ENCODE data around the gene TUBB2B. TPM values are rescaled to one million over a fixed set of nuclear protein-coding genes. Genes with fewer than 3 reads are reported as not detected.

TUBB2B gene
- total RNA-seq, 5 donors from 2014 or later (not counting 1 experiment from before 2014, with no cell fraction given): 0.46 to 1.2 (median 0.87) TPM; not detected in 1

DNA sequence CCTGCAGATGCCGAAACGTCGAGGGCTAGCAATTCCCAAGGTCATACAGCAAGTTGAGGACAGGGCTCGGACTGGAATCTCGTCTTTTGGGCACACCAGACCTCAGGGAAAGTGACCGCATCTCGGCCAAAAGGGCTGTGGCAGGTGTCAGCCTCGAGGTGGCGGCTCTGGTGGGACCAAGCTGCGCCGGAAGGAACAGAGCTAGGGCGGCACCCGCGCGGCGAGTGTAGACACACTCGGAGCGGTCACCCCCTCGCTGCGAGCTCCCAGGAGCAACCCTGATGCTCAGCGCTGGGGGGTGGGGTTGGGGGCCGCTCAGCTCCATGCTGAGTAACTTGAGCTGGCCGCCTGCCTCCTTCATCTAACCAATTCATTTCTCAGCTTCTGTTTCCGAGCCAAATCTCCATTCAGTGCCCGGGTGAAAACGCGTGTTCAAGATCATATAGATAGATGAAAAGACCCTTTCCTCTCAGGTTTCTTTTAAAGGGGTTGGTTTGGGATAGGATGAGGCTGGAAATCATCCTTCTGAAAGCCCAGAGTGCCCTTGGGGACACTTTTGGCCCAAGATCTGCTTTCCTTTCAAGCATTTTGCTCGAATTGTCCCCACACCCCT is 2.2 kb upstream of the TUBB2B start:
- Mint-ChIP-seq H3K9me3 (no peaks in the 10 kb centered on the region), H3K4me3 (peak overlapping the region; percentile 75 to 81 (median 77)), H3K27me3 (peaks cover 71 to 81% of the 10 kb centered on the region in 2 donors), H3K36me3 (no peaks in the 10 kb centered on the region), H3K4me1 (peaks cover 51 to 55% (median 55%) of the 10 kb centered on the region in 3 donors), H3K27ac (no peak overlapping the region)
- H3K27me3 ChIP-seq (replicated peaks in 1 of 2; ENCODE audit: control insufficient read depth in 2 of 2, extremely low read depth in 1 of 2, insufficient read depth in 2 of 2, low read length in 1 of 2): peaks cover 33 to 67% of the 10 kb centered on the region in 2 experiments
- H3K27ac ChIP-seq (ENCODE audit: low read length): no peak overlapping the region
- H3K9me3 ChIP-seq: no peaks in the 10 kb centered on the region
- ATAC-seq (replicated peaks in 1 of 4) (peak; percentile 39 to 59 (median 54)), DNase-seq (peak in 7 of 35 experiments; percentile 20 to 48 (median 30))
- H3K4me1 ChIP-seq (ENCODE audit: control insufficient read depth in 1 of 2, extremely low read depth in 1 of 2, insufficient read depth in 2 of 2, low read length in 2 of 2): peaks cover 18 to 52% of the 10 kb centered on the region in 2 experiments
- no peaks in the 10 kb centered on the region for H3K36me3 ChIP-seq (ENCODE audit: control insufficient read depth in 2 of 2, extremely low read depth in 1 of 2, insufficient read depth in 1 of 2, low read length in 1 of 2)
- ChIA-PET POLR2A (interaction anchor here in 1 of 2 donors (0.6 kb wide), 1 partner anchor 230 kb away, joined by 3 read pairs; the partner anchor contains the start of gene NQO2), CTCF (interaction anchor here in 1 of 2 donors (0.6 to 0.7 kb wide), 2 partner anchors 22 to 105 kb away, joined by 3 read pairs; no protein-coding TSS in a partner anchor)
- peak overlapping the region; percentile 37 to 62 for H3K4me3 ChIP-seq (ENCODE audit: control insufficient read depth in 1 of 2, extremely low read depth in 1 of 2, low read length in 1 of 2)
- 6% methylated on average over 18 of the region's 28 CpGs for WGBS (ENCODE audit: insufficient coverage)

DNA sequence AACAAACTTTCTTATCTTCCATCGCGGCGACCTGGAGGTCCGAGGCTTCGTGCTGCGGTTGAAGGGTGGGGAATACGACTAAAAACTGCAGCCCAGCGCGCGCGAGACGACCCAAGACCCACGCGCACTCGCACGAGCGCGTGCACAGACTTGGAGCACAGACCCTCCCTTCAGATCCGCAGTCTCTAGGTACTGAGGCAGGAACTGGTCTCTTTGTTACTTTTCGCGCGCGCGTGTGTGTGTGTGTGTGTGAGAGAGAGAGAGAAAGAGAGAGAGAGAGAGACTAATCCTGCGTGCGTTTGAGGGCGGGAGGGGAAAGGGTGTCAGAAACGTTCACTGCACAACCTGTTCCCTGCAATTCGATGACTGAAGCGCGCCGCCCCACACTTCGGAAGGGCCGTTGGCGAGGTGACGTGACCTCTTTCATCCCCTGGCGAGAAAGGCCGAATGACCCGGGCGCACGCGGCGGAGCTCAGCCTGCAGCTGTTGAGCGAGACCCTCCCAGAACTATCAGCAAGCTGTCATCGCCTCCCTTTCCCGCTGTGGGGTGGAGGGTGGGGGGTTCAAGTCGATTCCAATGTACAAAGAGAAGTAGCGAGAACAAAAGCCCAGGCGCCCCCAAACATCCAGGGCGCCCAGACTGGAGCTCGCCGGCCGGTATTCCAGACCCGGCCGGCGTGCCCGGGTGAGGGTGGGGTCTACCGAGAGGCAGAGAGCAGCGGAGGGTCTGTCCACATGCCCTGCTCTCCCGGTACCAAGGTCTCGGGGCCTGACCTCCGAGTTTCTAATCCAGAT is 1.5 kb upstream of the TUBB2B start:
- Histone ChIP-seq H3K27ac (ENCODE audit: low read length) (no peak overlapping the region), H3K27me3 (replicated peaks in 1 of 2; ENCODE audit: control insufficient read depth in 2 of 2, extremely low read depth in 1 of 2, insufficient read depth in 2 of 2, low read length in 1 of 2) (peaks cover 28 to 65% of the 10 kb centered on the region in 2 experiments), H3K4me3 (ENCODE audit: control insufficient read depth in 1 of 2, extremely low read depth in 1 of 2, low read length in 1 of 2) (peak overlapping the region; percentile 37 to 62), H3K9me3 (no peaks in the 10 kb centered on the region), H3K4me1 (ENCODE audit: control insufficient read depth in 1 of 2, extremely low read depth in 1 of 2, insufficient read depth in 2 of 2, low read length in 2 of 2) (peaks cover 18 to 52% of the 10 kb centered on the region in 2 experiments), H3K36me3 (ENCODE audit: control insufficient read depth in 2 of 2, extremely low read depth in 1 of 2, insufficient read depth in 1 of 2, low read length in 1 of 2) (no peaks in the 10 kb centered on the region)
- POLR2A ChIA-PET: no interaction called here
- CTCF ChIA-PET: interaction anchor here in 1 of 2 donors (0.6 kb wide), 1 partner anchor 105 kb away, joined by 3 read pairs; no protein-coding TSS in a partner anchor
- Mint-ChIP-seq H3K4me3 (peak overlapping the region; percentile 75 to 81 (median 77)), H3K27ac (peak overlapping the region in 1 of 2 donors; percentile 75), H3K36me3 (no peaks in the 10 kb centered on the region), H3K4me1 (peaks cover 51 to 55% (median 55%) of the 10 kb centered on the region in 3 donors), H3K27me3 (peaks cover 69 to 79% of the 10 kb centered on the region in 2 donors), H3K9me3 (no peaks in the 10 kb centered on the region)
- peak; percentile 24 to 60 (median 48) for ATAC-seq (replicated peaks in 1 of 4)
- 3% methylated on average over 34 of the region's 62 CpGs for WGBS (ENCODE audit: insufficient coverage)
- peak in 29 of 35 experiments; percentile 25 to 53 (median 45) for DNase-seq

DNA sequence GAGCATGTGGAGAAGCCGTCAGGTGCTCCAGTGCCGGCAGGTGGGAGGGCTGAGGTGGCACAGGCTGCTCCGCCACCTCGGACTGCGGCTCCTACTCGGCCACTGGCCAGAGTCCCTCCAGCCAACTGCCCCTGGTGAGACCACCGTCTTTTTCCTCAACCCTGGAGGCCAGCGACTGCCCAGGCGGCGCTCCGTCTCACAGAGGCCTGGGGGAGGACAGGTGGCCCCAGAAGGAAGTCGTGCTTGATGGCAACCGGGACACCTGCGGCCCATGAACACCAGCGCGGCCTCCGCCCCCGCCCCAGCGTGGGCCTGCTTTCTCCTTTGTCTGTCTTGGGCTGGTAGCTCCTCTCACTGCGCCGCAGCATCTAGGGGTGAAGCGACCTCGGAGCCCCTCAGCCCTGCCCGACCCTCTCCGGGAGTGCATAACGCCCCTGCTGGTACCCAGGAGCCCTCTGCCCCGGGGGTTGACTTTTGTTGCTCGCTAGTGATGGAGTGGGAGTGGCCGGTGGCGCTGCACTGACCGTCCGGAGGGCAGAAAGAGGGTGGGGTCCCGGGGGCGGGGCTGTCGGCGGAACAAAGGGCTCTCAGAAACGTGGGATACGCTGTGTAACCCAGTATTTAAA is 706 bp upstream of the TUBB2B start:
- peak in 6 of 35 experiments; percentile 17 to 40 (median 26) for DNase-seq
- 4% methylated on average over 28 of the region's 38 CpGs for WGBS (ENCODE audit: insufficient coverage)
- peak overlapping the region; percentile 63 to 77 (median 70) for H3K4me3 Mint-ChIP-seq
- no peak overlapping the region for H3K27ac Mint-ChIP-seq
- Histone ChIP-seq H3K9me3 (no peaks in the 10 kb centered on the region), H3K27ac (ENCODE audit: low read length) (no peak overlapping the region), H3K4me3 (ENCODE audit: control insufficient read depth in 1 of 2, extremely low read depth in 1 of 2, low read length in 1 of 2) (peak overlapping the region; percentile 10 to 62), H3K36me3 (ENCODE audit: control insufficient read depth in 2 of 2, extremely low read depth in 1 of 2, insufficient read depth in 1 of 2, low read length in 1 of 2) (no peaks in the 10 kb centered on the region), H3K4me1 (ENCODE audit: control insufficient read depth in 1 of 2, extremely low read depth in 1 of 2, insufficient read depth in 2 of 2, low read length in 2 of 2) (peaks cover 18 to 52% of the 10 kb centered on the region in 2 experiments), H3K27me3 (replicated peaks in 1 of 2; ENCODE audit: control insufficient read depth in 2 of 2, extremely low read depth in 1 of 2, insufficient read depth in 2 of 2, low read length in 1 of 2) (peaks cover 25 to 63% of the 10 kb centered on the region in 2 experiments)
- H3K36me3 Mint-ChIP-seq: no peaks in the 10 kb centered on the region
- H3K4me1 Mint-ChIP-seq: peaks cover 51 to 55% (median 55%) of the 10 kb centered on the region in 3 donors
- ChIA-PET POLR2A (no interaction called here), CTCF (no interaction called here)
- peak; percentile 33 to 43 (median 38) for ATAC-seq (replicated peaks in 1 of 4)
- no peaks in the 10 kb centered on the region for H3K9me3 Mint-ChIP-seq
- peaks cover 64 to 72% of the 10 kb centered on the region in 2 donors for H3K27me3 Mint-ChIP-seq

DNA sequence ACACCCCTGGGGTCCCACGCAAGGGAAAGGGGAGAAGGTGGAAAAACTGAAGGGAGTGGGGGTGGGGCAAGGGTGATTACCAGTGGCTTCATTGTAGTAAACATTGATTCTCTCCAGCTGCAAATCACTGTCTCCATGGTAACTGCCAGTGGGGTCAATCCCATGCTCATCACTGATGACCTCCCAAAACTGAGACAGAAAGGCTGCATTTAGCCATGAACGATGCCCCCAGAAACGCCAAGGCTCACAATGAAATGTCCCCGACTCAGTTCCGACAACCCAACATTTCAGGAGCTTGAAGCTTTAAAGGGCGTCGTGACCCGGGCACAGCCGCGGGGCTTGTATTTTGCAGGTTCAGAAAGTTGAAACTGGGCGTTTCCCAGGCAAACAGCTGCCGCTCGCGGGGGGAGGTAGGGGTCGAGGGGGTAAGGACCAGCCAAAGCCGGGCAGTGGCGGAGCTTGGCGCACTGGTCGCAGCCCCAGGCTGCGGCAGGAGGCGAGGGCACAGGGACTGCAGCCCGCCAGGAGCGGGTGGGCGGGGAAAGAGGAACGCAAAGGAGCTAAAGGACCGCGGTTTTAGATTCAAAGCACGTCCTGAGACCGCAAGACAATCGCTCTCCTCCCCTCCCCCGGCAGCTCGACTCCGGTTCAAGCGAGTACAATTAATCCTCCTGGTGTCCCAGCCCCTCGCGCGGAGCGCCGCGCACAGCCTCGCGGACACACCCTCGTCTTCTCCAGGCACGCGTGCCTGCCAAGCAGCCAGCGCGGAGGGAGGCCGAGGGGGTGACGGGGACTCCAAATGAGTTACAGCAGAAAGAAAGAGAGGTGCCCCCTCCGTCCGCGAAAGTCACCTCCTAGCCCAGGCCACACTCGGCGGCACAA is 731 bp downstream of the TUBB2B start:
- no peaks in the 10 kb centered on the region for H3K36me3 ChIP-seq (ENCODE audit: control insufficient read depth in 2 of 2, extremely low read depth in 1 of 2, insufficient read depth in 1 of 2, low read length in 1 of 2)
- ChIA-PET CTCF (interaction anchor here in 1 of 2 donors (0.6 kb wide), 1 partner anchor 86 kb away, joined by 3 read pairs; no protein-coding TSS in a partner anchor), POLR2A (interaction anchor here in 1 of 2 donors (0.6 kb wide), 2 partner anchors 11 to 82 kb away, joined by 3 to 13 read pairs; no protein-coding TSS in a partner anchor)
- DNase-seq (peak in 8 of 35 experiments; percentile 17 to 36 (median 27)), ATAC-seq (replicated peaks in 1 of 4) (peak in 3 of 4 experiments; percentile 5 to 47 (median 14))
- H3K4me1 ChIP-seq (ENCODE audit: control insufficient read depth in 1 of 2, extremely low read depth in 1 of 2, insufficient read depth in 2 of 2, low read length in 2 of 2): peaks cover 17 to 48% of the 10 kb centered on the region in 2 experiments
- H3K4me1 Mint-ChIP-seq: peaks cover 44 to 48% (median 46%) of the 10 kb centered on the region in 3 donors
- peak overlapping the region; percentile 10 to 59 for H3K4me3 ChIP-seq (ENCODE audit: control insufficient read depth in 1 of 2, extremely low read depth in 1 of 2, low read length in 1 of 2)
- H3K9me3 Mint-ChIP-seq: peaks cover 0 to 6% (median 0%) of the 10 kb centered on the region in 3 donors
- peaks cover 20 to 57% of the 10 kb centered on the region in 2 experiments for H3K27me3 ChIP-seq (replicated peaks in 1 of 2; ENCODE audit: control insufficient read depth in 2 of 2, extremely low read depth in 1 of 2, insufficient read depth in 2 of 2, low read length in 1 of 2)
- no peaks in the 10 kb centered on the region for H3K9me3 ChIP-seq
- peak overlapping the region; percentile 57 to 77 (median 71) for H3K4me3 Mint-ChIP-seq
- H3K27me3 Mint-ChIP-seq: peaks cover 52 to 58% of the 10 kb centered on the region in 2 donors
- H3K36me3 Mint-ChIP-seq: no peaks in the 10 kb centered on the region
- no peak overlapping the region for H3K27ac ChIP-seq (ENCODE audit: low read length)
- 3% methylated on average over 52 of the region's 54 CpGs for WGBS (ENCODE audit: insufficient coverage)
- no peak overlapping the region for H3K27ac Mint-ChIP-seq

DNA sequence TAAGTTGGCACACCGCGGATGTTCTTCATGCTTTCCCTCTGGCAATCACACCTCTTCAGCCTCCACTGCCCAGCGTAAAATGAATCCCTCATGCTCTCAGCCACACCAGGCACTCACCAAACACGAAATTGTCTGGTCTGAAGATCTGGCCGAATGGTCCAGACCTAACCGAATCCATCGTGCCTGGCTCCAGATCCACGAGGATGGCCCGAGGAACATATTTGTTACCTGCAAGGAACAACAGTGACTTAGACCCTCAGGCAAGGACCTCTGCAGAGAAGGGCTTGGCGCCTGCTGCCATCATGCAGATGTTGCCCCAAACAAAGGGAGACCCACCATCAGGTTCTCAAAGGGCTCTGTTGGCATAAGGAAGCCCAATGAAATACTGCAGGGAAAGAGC is 1.4 kb downstream of the TUBB2B start:
- H3K4me3 Mint-ChIP-seq: peak overlapping the region in 1 of 3 donors; percentile 77
- WGBS (ENCODE audit: insufficient coverage): 91% methylated on average over 10 of the region's 10 CpGs

More for the DNA sequence above, 1.4 kb downstream of the TUBB2B start:
- H3K27ac Mint-ChIP-seq: no peak overlapping the region
- H3K27ac ChIP-seq (ENCODE audit: low read length): no peak overlapping the region
- H3K27me3 ChIP-seq (replicated peaks in 1 of 2; ENCODE audit: control insufficient read depth in 2 of 2, extremely low read depth in 1 of 2, insufficient read depth in 2 of 2, low read length in 1 of 2): peaks cover 20 to 50% of the 10 kb centered on the region in 2 experiments
- no peak overlapping the region for H3K4me3 ChIP-seq (ENCODE audit: control insufficient read depth in 1 of 2, extremely low read depth in 1 of 2, low read length in 1 of 2)
- H3K4me1 ChIP-seq (ENCODE audit: control insufficient read depth in 1 of 2, extremely low read depth in 1 of 2, insufficient read depth in 2 of 2, low read length in 2 of 2): peaks cover 16 to 41% of the 10 kb centered on the region in 2 experiments
- ATAC-seq (replicated peaks in 1 of 4): no peak
- no peaks in the 10 kb centered on the region for H3K36me3 ChIP-seq (ENCODE audit: control insufficient read depth in 2 of 2, extremely low read depth in 1 of 2, insufficient read depth in 1 of 2, low read length in 1 of 2)
- no peaks in the 10 kb centered on the region for H3K36me3 Mint-ChIP-seq
- H3K9me3 Mint-ChIP-seq: peaks cover 0 to 8% (median 0%) of the 10 kb centered on the region in 3 donors
- no peak for DNase-seq
- POLR2A ChIA-PET: no interaction called here
- CTCF ChIA-PET: no interaction called here
- no peaks in the 10 kb centered on the region for H3K9me3 ChIP-seq
- H3K4me1 Mint-ChIP-seq: peaks cover 37 to 41% (median 40%) of the 10 kb centered on the region in 3 donors
- H3K27me3 Mint-ChIP-seq: peaks cover 45 to 52% of the 10 kb centered on the region in 2 donors
